Stimulated activated naive CD4-positive, alpha-beta T cell treated with Interleukin-2 at 50 U/mL for 16 hours (primary cell): ENCODE measurements around the gene LTBP2.
"Not testable (repeated sequence)": the region's sequence is repeated elsewhere in the genome, so short reads cannot be mapped to it uniquely, and the experiment has no call there.

ENCODE experiments used
- DNase-seq: peaks from one replicate; lab custom pipeline; 2025; lab: John Stamatoyannopoulos, UW

LTBP2 gene

DNA sequence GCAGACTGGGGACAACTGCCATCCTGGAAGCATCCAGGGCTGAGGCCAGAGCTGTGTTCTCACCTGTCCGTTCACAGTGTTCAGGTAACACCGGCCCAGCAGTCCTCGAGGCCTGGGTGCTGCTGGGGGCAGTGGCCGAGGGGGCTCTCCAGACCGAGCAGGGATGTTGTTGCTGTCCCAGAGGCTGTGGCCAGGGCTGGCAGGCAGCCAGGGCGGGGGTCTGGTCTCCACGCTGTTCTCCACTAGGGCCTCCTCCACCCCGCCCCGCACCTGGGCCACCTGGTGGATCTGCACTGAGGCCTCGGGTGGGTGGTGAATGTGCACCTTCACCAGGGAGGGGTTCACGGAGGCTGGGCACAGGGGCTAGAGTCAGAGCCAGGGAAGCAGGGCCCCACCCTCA, 61.0 kb downstream of the LTBP2 start:
- DNase-seq, result no peak

DNA sequence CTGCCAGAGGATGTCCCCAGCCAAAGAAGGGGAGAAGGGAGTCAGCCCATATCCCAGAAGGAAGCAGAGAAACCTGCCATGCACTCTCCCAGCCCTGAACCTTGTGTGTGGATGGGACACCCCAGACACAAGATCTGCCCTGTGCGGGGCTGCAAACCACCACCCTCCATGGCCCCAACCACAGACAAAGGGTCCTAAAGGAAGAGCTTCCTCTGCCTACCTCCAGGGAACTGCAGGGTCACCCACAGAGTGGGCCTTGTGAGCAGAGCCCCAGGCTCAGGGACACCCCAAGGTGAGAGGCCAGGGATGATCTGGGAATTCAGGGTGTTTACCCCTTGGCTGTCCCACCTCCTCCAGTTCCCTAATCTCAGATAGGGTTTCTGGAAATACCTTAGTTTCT, 62.0 kb downstream of the LTBP2 start:
- no peak for DNase-seq

DNA sequence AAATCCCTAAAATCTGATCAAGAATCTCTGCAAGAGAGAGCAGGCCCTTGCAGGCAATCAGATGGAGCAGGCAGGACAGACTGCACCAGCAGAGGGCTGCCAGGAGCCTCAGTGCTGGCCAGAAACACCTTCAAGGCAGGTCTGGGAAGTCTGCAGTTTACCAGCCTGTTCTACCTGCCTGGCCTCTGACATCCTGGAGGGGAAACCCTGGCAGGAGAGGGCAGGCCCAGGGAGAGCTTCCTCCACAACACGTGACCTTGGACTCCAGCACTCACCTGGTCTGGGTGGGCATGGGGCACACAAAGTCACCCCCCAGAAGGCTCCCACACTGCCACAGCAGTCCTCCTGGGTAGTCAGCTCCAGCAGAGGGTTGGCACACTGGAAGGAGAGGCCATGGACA, 62.4 kb downstream of the LTBP2 start:
- DNase-seq, result no peak

DNA sequence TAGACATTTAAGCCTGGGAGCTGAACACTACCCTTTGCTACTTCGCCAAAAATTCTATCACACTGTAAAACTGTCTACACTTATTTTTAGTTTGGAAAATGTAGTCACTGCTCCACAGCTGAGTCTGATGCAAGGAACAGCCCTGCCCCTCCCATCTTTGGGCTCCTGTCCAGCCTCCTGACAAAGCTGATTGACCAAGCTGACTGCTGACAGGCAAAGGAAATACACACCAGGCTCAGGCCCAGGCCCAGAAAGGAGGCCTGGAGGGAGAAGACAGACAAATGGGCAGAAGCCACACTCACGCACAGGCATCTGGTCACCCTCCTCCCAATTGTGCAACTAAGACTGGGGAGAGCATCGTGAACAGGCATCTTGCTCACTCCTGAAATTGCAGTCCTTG, 63.2 kb downstream of the LTBP2 start:
- no peak for DNase-seq

DNA sequence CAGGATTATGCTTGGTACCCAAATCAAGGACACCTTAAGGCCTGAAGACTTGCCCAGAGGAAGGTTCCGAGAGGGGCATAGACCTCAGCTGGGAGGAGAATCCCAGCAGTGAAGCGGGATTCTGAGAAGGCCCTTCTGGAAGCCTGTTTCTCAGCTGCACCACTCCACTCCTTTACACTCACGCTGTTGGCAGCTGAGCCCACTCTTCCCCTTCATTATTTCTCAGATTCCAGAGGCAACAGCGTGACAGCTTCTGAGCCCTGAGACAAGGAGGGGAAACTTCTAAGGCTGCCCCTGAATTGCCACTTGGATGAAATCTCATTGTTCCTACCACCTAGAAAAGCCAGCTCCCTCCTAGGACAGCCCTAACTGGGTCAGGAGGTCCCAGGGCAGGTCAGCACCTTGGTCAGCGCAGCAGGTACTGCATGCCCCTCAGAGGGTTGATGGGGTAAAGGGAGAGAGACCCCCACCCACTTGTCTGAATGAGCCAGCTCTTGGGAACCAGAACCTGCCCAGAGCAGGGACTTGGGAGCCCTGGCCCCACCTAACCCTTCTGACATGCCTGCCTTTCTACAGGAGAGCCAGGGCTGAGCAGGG, 64.6 kb downstream of the LTBP2 start:
- DNase-seq, result no peak

DNA sequence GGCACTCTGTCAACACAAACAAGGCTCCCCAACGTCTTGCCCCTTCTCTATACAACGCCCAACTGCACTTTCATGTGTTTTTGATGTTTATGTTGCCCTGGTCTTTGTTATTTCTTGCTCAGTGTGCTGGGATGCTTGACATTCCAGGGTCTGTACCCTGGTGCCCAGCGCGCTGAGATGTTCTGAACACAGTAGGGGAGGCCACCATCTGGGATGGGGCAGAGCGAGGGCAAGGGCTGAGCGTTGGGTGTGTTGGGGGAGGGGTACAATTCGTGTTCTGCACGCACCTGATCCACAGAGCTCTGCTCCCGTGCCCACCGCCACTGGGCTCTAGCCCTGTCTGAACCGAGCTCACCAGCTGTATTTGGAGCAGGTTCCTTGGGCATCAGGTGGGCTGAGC, 65.6 kb downstream of the LTBP2 start:
- no peak for DNase-seq

DNA sequence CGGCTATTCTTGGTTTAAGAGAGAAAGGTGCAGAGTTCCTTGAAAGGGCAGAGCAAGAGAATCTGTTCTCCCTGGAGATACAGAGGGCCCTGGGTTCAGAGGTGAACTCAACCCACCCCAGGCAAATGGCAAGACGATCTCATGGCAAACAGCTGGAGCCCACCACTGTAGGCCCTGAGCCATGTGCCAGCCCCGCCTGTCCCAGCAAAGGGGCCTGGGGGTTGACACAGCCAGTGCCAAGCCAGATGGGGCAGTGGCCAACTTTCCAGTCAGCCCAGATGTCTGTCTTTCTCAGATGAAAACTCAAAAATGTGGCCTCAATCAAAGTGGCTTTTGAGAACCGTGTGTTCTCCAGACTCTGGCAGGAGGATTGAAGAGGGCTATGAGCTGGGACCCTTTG, 66.7 kb downstream of the LTBP2 start:
- no peak for DNase-seq

DNA sequence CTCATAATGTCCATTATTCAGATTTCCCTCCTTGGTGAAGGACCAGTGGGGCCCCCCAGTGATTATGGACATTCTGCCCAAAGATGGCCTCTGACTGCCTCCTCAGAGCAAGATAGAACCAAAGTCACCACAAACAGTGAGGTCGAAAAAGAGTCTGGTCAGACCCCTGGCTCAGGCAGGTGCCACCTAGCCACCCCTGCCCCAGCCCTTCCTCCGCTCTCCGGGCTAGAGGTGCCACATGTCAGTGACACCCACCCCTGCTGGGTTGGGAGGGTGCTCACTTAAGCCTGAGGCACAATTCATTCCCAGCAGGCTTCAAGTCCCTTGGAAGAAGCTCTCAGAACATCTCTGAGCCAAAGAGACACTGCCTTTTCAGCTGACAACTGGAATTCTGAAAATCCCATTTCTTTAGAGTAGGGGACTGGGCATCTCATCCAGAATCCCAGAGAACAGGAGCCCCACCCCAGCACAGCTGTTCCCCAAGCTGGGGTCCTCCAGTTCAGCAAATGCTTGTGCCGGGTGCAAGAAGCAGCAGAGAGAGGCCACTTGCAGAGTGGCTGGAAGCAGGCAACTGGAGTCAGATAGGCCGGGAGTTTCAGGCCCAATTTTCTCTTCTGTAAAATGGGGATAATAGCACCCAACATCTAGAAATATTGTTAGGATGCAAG, 68.1 kb downstream of the LTBP2 start:
- no peak for DNase-seq

DNA sequence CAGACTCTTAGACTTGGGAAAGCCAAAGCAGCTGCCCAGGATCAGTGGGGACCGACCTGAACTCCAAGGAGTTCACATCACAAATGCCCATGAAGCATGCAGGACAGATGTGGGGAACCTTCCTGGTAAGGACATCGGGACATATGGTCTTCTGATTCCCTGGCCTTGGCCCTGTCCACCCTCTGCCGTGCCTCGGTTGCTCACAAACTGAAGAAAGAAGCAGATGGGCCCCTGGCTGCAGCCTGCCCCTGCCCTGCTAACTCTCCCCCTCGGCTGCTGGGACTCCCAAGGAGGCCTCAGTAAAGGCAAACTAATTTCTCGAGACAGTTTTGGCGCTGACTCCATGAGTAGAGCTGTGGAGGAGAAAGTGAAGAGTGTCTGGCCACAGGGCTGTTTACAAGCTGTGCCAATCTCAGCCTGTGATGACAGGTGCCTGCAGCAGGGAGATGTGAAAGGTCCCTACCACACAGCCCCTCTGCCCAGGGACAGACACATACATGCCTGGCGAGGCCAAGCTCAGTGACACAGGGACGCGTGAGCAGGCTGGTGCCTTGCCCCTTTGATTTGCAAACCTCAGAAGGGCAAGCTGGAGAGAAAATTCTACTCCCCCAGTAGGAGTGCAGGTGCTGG, 69.9 kb downstream of the LTBP2 start:
- no peak for DNase-seq

DNA sequence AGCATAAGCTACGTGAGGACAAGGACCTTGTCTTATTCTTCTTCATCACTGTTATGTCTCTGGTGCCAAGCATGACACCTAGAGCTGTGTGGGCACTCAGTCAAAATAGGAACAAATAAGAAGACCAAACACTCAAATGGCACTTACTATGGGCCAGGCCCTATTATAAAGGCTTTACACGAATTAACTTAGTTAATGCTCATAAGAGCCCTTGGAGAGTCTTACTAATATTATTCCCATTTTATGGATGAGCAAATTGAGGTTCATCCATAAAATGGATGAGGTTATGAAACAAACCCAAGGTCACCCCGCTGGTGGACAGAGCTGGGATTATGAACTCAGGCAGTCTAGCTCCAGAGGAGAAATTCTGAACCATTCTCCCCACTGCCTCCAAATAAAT, 70.8 kb downstream of the LTBP2 start:
- no peak for DNase-seq

DNA sequence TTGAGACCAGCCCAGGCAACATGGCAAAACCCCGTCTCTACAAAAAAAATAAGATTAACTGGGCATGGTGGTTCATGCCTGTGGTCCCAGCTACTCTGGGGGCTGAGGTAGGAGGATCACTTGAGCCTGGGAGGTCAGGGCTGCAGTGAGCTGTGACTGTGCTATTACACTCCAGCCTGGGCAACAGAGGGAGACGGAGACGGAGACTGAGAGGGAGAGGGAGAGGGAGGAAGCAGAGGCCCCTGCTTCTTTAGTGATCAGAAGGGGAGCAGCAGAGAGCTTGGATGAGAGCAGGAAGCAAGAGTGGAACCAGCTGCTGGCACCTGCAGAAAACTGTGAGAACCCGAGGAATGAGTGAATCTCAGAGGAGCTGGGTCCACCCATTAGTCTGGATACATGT, 72.5 kb downstream of the LTBP2 start:
- DNase-seq, result no peak

DNA sequence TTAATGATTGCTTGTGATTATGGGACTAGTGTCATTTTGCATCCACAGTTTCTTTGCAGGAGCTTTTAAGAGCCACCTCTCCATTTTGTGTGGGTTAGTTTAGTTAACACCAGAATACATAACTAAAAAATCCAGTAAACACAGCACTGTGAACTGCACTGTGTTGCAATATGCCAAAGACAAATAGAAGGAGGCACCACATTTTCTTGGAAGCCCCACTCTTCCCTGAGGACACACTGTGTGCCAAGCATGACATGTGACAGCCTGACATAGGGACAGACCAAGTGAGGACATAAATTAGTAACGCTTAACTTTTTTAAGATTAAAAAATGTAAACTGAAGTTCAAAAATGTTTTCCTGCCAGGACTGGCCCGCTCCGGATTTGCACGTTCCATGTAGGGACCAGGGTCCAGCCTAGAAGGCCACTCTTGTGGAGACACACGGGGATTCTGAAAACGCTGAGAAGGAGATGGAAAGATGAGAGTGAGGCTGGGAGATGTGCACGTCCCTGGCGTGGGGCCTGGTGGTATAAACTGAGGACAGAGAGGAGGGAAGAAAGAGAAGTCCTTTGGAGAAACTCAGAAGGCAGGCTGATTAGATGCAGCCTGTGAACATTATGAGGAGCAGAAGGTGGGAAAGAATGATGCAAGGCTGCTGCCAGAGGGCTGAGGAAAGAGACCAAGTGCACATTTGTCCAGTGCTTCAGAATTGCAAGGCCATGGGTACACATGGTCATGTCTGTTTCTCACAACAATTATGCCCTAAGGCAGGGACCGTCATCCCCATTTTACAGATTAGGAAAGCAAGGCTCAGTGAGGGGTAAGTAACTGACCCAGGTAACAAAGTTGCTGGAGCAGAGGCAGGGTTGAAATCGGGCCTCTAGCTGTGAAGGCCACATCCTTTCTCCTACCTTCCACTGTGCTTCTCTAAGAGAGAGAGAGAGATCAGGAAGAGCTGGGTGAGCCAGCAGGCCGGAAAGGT, 73.3 kb downstream of the LTBP2 start:
- DNase-seq, result no peak

DNA sequence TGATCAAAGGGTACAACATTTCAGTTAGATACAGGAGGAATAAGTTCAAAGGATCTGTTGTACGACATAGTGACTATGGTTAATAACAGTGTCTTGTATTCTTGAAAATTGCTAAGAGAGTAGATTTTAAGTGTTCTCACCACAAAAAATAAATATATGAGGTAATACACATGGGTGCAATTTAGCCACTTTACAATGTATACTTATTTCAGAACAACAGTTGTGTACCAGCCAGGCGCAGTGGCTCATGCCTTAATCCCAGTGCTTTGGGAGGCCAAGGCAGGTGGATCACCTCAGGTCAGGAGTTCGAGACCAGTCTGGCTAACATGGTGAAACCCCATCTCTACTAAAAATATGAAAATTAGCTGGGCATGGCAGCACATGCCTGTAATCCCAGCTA, 75.7 kb downstream of the LTBP2 start:
- DNase-seq, result not testable (repeated sequence)

DNA sequence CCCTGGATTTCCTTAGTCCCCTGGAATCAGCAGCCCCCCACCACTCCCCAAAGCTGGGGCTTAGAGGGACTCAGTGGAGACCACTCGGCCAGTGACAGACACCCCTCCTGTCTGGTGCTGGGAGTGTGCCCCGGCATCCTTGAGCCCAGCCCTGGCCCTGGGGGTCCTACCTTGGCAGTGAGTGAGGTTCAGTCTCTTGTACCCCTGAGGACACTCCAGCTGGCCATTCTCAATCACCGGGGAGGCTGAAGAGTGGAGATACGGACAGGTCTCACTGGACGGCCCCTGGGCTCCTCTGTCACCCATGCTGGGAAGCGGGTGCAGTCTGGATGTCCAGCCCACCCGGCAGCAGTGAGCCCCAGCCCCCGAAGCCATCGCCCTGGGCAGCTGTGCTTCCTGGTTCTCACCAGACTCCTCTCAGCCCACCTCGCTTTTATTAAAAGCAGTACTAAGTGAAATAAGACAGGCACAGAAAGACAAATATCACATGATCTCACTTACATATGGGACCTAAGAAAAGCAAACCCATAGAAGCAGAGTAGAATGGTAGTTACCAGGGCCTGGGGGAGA, 76.2 kb downstream of the LTBP2 start:
- DNase-seq, result no peak

DNA sequence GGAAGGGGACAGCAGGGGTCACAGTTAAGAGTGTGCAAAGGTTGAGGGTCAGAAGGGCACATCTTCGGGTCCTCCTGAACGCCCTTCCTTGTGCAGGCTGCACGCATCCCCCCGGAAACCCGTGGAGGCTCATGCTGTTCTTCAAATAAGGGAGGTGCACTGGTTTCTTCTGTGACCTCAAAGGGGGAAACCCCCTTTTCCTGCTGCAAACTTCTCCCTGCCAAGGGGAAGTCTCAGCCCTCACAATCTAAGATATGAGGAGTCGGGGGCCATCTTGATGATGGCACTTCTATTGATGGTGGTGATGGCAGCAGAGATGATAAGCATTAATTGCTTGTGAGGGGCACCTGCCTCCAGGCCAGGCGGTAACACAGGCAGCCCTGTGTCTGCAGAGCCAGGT, 78.5 kb downstream of the LTBP2 start:
- no peak for DNase-seq

DNA sequence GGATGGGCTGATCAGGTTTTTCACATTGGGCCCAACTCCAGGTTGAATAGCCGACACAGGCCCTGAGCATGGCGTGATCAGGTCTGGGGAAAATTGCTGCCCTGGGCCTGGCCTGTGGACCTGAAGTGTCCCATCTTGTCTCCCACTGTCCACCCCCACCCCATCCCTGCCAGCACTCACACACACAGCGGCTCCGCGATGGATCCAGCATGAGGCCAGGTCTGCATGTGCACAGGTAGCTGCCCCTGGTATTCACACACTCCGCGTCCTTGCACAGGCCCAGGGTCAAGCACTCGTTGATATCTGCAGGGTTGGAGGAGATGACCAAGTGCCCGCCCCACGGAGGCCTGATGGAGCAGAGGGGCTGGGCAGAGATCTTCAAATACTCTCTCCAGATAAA, 79.8 kb downstream of the LTBP2 start:
- DNase-seq, result no peak

DNA sequence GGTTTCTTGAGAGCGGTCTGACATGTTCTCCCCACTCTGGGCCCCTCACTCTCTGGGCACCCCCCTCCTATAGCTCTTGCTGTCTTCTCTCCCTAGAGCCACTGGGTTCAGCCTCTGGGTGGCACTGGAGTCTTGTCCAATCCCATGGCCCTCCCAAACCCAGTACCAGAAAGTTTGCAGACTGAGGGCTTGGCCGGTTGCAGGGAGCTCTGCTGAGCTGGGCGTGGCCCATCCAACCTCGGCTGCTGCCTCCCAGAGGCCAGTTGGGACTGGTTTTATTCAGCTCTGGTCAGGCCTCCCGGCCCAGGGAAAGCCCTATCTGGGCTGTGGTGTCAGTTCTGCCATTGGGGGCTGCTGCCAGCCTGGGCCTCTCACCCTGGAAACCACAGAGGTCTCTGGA, 80.6 kb downstream of the LTBP2 start:
- no peak for DNase-seq

DNA sequence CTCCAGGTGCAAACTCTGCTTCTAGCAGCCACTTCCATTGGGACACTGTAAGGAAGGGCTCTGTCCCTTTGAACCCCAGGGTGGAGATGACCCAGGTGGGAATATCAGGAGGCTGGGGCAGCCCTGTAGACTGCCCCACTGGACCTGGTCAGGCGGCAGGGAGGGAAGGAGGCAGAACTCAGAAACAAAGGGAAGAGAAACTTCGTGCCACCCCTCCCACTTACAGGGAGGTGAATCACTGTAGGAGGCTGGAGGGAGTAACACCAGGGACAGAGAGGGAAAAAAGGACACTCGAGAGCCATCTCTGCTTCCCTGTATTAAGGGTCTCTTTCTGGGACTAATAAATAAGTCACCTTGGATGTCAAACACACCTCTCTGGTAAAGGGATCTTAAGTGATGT, 81.0 kb downstream of the LTBP2 start:
- no peak for DNase-seq

DNA sequence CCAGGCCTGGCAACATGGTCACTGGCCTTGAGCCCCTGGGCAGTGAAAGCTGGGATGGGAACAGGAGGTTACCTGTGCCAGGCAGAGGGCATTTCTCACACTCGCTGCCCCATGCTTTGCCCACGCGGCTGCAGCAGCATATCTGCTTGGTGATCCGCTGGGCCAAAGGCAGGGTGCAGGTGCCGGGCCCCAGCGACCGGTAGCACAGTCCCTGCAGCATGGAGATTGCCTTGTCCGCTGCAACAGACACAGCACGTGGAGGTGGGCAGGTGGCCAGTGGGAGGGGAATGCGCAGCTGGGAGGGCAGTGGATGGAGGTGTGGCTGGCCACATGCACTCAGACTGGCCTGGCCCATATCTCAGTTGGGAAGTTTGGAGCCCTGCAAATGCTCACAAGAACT, 83.2 kb downstream of the LTBP2 start:
- DNase-seq, result no peak

DNA sequence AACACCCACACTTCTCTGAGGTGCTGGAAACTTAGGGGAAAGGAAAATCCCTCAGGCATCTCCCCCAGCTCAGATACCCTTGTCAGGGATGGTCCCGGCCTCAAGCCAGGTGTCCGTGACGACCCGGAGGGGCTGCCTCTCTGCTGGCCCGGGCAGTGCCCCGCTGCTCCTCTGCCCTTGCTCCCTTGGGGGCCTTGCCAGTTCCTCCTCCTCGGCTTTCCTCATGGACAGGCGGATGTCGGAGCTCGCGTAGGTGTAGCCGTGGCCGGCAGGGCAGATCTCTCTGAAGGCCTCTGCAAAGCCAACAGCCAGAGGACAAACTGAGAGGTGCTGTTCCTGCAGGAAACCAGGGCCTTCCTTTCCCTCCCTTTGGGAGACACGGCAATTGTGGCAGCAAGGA, 83.6 kb downstream of the LTBP2 start:
- DNase-seq, result no peak

DNA sequence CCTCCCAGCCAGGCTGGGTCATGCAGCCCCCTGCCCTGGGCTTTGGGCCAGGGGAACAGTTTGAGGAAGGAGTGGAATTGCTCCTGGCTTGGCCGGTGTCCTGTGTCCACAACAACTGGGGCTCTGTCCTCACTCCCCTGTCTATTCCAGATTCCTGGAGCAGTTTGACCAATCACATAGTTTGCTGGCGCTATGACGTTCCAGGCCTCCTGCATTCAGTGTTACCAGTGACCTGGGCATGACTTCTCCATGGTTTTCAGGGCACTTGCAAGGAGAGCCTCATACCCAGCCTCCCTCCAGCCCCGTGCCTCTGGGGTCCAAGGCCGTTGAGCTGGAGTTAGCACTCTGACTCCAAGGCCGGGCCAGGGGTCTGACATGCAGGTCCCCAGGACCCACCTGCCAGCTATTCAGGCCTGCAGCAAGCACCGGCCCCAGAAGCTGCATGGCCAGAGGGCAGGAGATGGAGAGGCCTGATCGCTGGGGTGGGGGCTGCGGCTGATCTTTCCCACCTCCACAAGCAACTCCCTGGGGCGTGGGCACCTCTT, 84.2 kb downstream of the LTBP2 start:
- DNase-seq, result no peak
